ENCODE data around the gene LRBA.
A peak's percentile ranks its signal among the peaks of the same experiment; 100 is the strongest.

Gene LRBA

GRCh38 chr4:150268444-150268843, 746.6 kb downstream of the LRBA start:
- FAIRE-seq (no peak), DNase-seq (ENCODE audit: insufficient read length, low spot score) (no peak)
- TF ChIP-seq TAF1 (IDR thresholded peaks at IDR 0.05; ENCODE audit: low read depth, low read length) (no peak), POU2F2 (IDR thresholded peaks at IDR 0.05; ENCODE audit: low read depth, low read length) (no peak), SPI1 (IDR thresholded peaks at IDR 0.05; ENCODE audit: low read depth, low read length) (no peak), PAX5 (IDR thresholded peaks at IDR 0.05; ENCODE audit: insufficient read depth, low read length, severe bottlenecking) (no peak), POLR2AphosphoS5 (IDR thresholded peaks at IDR 0.05; ENCODE audit: low read depth, low read length) (no peak), POLR2A (IDR thresholded peaks at IDR 0.05; ENCODE audit: low read depth, low read length) (no peak)

DNA sequence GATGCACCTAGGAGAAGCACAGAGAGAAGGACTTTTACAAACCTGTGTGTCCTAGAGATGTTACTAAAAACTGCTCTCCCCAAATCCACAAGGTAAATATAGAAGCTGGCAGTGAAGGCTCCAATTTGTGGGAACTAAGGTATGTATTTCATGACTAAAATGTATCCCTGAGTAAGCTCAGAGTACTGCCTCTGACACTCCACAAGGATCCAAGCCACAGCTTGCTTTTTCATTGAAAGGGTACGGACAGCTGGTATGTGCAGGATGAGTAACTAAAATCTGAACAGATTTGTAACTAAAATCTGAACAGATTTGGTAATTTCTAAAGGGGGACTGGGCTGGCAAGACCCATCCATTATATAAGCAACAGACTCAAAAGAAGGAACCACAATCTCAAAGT, 749.3 kb downstream of the LRBA start:
- TF ChIP-seq SPI1 (IDR thresholded peaks at IDR 0.05; ENCODE audit: low read depth, low read length) (no peak), POLR2A (IDR thresholded peaks at IDR 0.05; ENCODE audit: low read depth, low read length) (no peak), TAF1 (IDR thresholded peaks at IDR 0.05; ENCODE audit: low read depth, low read length) (no peak), POLR2AphosphoS5 (IDR thresholded peaks at IDR 0.05; ENCODE audit: low read depth, low read length) (no peak), POU2F2 (IDR thresholded peaks at IDR 0.05; ENCODE audit: low read depth, low read length) (no peak), PAX5 (IDR thresholded peaks at IDR 0.05; ENCODE audit: insufficient read depth, low read length, severe bottlenecking) (no peak)
- DNase-seq (ENCODE audit: insufficient read length, low spot score), result no peak
- no peak for FAIRE-seq

DNA sequence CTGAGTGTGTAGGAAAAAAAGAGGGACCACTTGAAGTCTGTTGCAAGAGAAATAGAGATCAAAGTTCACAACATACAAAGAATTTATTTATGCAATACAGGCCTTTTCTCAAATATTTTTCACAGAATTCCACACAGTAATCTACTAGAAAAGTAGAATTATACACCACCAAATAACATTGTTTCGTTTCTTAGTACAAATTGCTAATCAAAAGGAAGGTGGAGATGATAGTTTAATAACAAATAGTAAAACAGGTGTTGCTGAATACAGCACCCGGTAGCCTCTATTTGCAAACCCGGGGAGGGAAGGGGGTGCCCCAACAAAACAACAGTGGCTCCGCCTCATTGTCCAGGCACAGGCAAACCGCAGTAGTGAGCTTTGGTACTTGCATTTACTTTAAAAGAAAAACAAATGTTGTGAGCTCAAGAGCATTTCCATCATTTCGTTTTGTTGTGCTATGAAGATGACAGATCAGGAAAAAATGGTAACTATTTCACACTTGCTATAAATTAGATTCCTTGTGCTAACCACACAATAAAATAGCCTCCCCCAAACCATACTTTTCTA, 750.4 kb downstream of the LRBA start:
- FAIRE-seq (no peak), DNase-seq (ENCODE audit: insufficient read length, low spot score) (no peak)
- TF ChIP-seq POLR2A (IDR thresholded peaks at IDR 0.05; ENCODE audit: low read depth, low read length) (no peak), POLR2AphosphoS5 (IDR thresholded peaks at IDR 0.05; ENCODE audit: low read depth, low read length) (no peak), POU2F2 (IDR thresholded peaks at IDR 0.05; ENCODE audit: low read depth, low read length) (no peak), SPI1 (IDR thresholded peaks at IDR 0.05; ENCODE audit: low read depth, low read length) (no peak), TAF1 (IDR thresholded peaks at IDR 0.05; ENCODE audit: low read depth, low read length) (no peak), PAX5 (IDR thresholded peaks at IDR 0.05; ENCODE audit: insufficient read depth, low read length, severe bottlenecking) (no peak)

GRCh38 chr4:150262611-150263010, 752.5 kb downstream of the LRBA start:
- FAIRE-seq, result no peak
- no peak for DNase-seq (ENCODE audit: insufficient read length, low spot score)
- TF ChIP-seq PAX5 (IDR thresholded peaks at IDR 0.05; ENCODE audit: insufficient read depth, low read length, severe bottlenecking), result no peak
- TF ChIP-seq POU2F2 (IDR thresholded peaks at IDR 0.05; ENCODE audit: low read depth, low read length), result no peak

GRCh38 chr4:150261571-150261970, 753.5 kb downstream of the LRBA start:
- DNase-seq (ENCODE audit: insufficient read length, low spot score) (no peak), FAIRE-seq (no peak)
- no peak for TF ChIP-seq PAX5 (IDR thresholded peaks at IDR 0.05; ENCODE audit: insufficient read depth, low read length, severe bottlenecking)
- no peak for TF ChIP-seq POU2F2 (IDR thresholded peaks at IDR 0.05; ENCODE audit: low read depth, low read length)
- no peak for TF ChIP-seq TAF1 (IDR thresholded peaks at IDR 0.05; ENCODE audit: low read depth, low read length)
- TF ChIP-seq POLR2AphosphoS5 (IDR thresholded peaks at IDR 0.05; ENCODE audit: low read depth, low read length), result no peak

- TF ChIP-seq POLR2A (IDR thresholded peaks at IDR 0.05; ENCODE audit: low read depth, low read length) (no peak), PAX5 (IDR thresholded peaks at IDR 0.05; ENCODE audit: insufficient read depth, low read length, severe bottlenecking) (no peak), SPI1 (IDR thresholded peaks at IDR 0.05; ENCODE audit: low read depth, low read length) (no peak), TAF1 (IDR thresholded peaks at IDR 0.05; ENCODE audit: low read depth, low read length) (no peak), POLR2AphosphoS5 (IDR thresholded peaks at IDR 0.05; ENCODE audit: low read depth, low read length) (no peak), POU2F2 (IDR thresholded peaks at IDR 0.05; ENCODE audit: low read depth, low read length) (no peak)
- DNase-seq (ENCODE audit: insufficient read length, low spot score) (no peak), FAIRE-seq (peak; percentile 5)
Observed at GRCh38 chr4:150259861-150260567, 755.1 kb downstream of the LRBA start.

DNA sequence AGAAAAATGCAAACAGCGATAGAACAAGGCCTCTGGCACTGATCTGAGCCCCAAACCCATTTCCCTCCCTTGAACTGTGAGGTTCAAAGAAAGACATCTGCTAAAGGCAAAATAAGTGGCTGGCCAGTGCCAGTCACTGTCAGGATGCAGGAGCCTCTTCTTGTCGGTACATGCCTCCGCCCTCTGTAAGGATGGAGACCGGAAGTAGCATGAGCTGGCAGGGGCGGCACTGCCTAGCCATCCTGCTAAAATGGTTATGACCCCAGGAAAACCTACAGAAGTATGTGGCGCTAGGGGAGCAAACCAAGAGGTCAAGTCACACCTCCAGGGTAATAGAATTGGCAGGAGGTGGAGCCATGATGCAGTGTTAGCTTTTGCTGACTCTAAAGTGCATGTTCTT, 756.5 kb downstream of the LRBA start:
- FAIRE-seq (no peak), DNase-seq (ENCODE audit: insufficient read length, low spot score) (no peak)
- no peak for TF ChIP-seq TAF1 (IDR thresholded peaks at IDR 0.05; ENCODE audit: low read depth, low read length)
- TF ChIP-seq POLR2AphosphoS5 (IDR thresholded peaks at IDR 0.05; ENCODE audit: low read depth, low read length), result no peak
- TF ChIP-seq POU2F2 (IDR thresholded peaks at IDR 0.05; ENCODE audit: low read depth, low read length), result no peak
- no peak for TF ChIP-seq PAX5 (IDR thresholded peaks at IDR 0.05; ENCODE audit: insufficient read depth, low read length, severe bottlenecking)
- no peak for TF ChIP-seq POLR2A (IDR thresholded peaks at IDR 0.05; ENCODE audit: low read depth, low read length)
- TF ChIP-seq SPI1 (IDR thresholded peaks at IDR 0.05; ENCODE audit: low read depth, low read length), result no peak

DNA sequence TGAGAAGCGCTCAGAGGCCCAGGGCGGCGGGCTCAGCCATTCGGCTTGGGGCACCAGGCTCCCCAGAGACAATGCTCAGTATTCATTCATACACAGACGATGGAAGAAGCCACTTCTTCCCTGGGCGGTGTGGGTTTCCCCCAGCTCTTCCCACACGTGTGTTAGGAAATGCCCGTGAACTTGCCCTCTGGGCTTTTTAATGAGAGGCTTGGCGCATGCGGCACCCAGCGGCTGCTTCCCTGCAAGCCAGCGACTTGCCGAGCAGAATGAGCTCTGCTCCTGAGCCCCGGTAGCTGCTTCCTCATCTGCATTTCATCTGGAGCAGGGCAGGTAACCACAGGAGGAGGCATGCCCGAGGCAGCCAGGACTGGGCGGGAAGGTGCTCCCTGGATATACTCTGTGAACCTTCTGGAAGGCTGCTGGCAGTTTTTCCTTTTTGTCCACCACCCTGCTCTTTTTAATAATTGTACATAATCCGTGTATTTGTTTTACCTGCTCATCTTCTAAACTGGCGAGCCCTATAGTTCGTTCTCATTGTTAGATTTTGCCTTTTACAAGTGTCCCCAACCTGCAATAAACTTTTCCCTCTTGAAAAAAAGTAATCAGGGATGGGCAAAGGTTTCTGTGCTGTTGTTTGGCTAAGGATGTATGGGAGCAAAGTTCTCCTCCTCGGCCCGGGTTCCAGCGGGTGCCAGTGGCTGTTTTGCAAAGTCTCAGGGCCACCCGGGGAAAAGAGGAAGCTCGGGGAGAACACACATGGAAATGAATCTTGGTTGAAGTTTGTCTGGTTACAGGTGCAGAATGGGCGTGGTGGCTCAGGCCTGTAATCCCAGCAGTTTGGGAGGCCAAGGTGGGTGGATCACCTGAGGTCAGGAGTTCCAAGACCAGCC, 758.0 kb downstream of the LRBA start:
- no peak for DNase-seq (ENCODE audit: insufficient read length, low spot score)
- no peak for TF ChIP-seq POU2F2 (IDR thresholded peaks at IDR 0.05; ENCODE audit: low read depth, low read length)
- no peak for TF ChIP-seq POLR2AphosphoS5 (IDR thresholded peaks at IDR 0.05; ENCODE audit: low read depth, low read length)
- TF ChIP-seq PAX5 (IDR thresholded peaks at IDR 0.05; ENCODE audit: insufficient read depth, low read length, severe bottlenecking), result no peak
- TF ChIP-seq TAF1 (IDR thresholded peaks at IDR 0.05; ENCODE audit: low read depth, low read length), result no peak
- no peak for TF ChIP-seq POLR2A (IDR thresholded peaks at IDR 0.05; ENCODE audit: low read depth, low read length)
- no peak for TF ChIP-seq SPI1 (IDR thresholded peaks at IDR 0.05; ENCODE audit: low read depth, low read length)
- FAIRE-seq, result no peak

DNA sequence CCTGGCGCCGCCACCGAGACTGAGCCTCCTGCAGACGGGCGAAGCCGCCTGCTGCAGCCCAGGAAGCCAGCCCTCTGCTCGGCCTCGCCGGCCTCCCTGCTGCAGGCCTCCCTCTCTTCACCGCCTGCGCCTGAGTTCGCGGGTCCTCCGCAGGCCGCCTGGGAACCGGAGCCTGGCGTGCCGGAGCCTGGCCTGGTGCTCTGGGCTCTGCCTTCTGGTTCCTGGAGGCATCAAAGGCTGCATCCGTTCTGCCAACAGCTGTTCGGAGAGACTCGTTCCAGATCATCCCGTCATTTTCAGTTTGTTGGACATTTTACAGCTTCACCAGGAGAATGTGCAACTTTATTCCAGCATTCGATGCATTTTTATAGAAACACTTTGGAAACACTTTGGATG, 758.9 kb downstream of the LRBA start:
- no peak for TF ChIP-seq POLR2AphosphoS5 (IDR thresholded peaks at IDR 0.05; ENCODE audit: low read depth, low read length)
- TF ChIP-seq POLR2A (IDR thresholded peaks at IDR 0.05; ENCODE audit: low read depth, low read length), result no peak
- TF ChIP-seq SPI1 (IDR thresholded peaks at IDR 0.05; ENCODE audit: low read depth, low read length), result no peak
- no peak for TF ChIP-seq PAX5 (IDR thresholded peaks at IDR 0.05; ENCODE audit: insufficient read depth, low read length, severe bottlenecking)
- no peak for TF ChIP-seq POU2F2 (IDR thresholded peaks at IDR 0.05; ENCODE audit: low read depth, low read length)
- TF ChIP-seq TAF1 (IDR thresholded peaks at IDR 0.05; ENCODE audit: low read depth, low read length), result no peak
- DNase-seq (ENCODE audit: insufficient read length, low spot score) (no peak), FAIRE-seq (no peak)

Measured in GM12891 (cell line).